ENCODE data around the gene HOXB3.
A peak's percentile ranks its signal among the peaks of the same experiment; 100 is the strongest.

HOXB3 gene

GRCh38 chr17:48624544-48625494, 34.8 kb upstream of the HOXB3 start:
- H3K4me3 ChIP-seq (ENCODE audit: low read depth, low read length), result peak overlapping the region; percentile 78
- CTCF ChIA-PET, result interaction anchor here (0.5 to 5.0 kb wide), 12 partner anchors 11 to 598 kb away, joined by 3 to 37 read pairs (median 4); partner anchors contain the start of gene NFE2L1
- H3K27ac ChIP-seq (ENCODE audit: extremely low read depth, low read depth, low read length), result peak overlapping the region; percentile 100
- no peaks in the 10 kb centered on the region for H3K9me3 ChIP-seq (ENCODE audit: control insufficient read depth, insufficient read depth, low read depth, low read length)
- H3K4me1 ChIP-seq (ENCODE audit: control insufficient read depth, insufficient read depth, low read length), result peaks cover 25% of the 10 kb centered on the region
- POLR2A ChIA-PET, result interaction anchor here (0.7 to 4.5 kb wide), 10 partner anchors 12 to 654 kb away, joined by 3 to 38 read pairs (median 8); partner anchors contain the start of genes CDK5RAP3 and NFE2L1
- H3K36me3 ChIP-seq (ENCODE audit: control insufficient read depth in 2 of 2, insufficient read depth in 1 of 2, low read length in 2 of 2), result peaks cover 0 to 26% of the 10 kb centered on the region in 2 experiments; a peak in 1 of 3 replicates
- TF ChIP-seq ZNF596 (tag by site-specific recombination; IDR thresholded peaks at IDR 0.05) (0 out of 2 replicates have a peak, but pooled peaks have one; percentile 7), ZNF302 (tag by site-specific recombination; IDR thresholded peaks at IDR 0.05; ENCODE audit: low read depth) (no peak), ZNF488 (tag by site-specific recombination; IDR thresholded peaks at IDR 0.05) (no peak), OSR2 (tag by site-specific recombination; IDR thresholded peaks at IDR 0.05) (peak; percentile 77), ZNF148 (tag by site-specific recombination; IDR thresholded peaks at IDR 0.05; ENCODE audit: borderline replicate concordance) (no peak), HIC1 (tag by site-specific recombination; IDR thresholded peaks at IDR 0.05) (no peak), PRDM1 (tag by site-specific recombination; IDR thresholded peaks at IDR 0.05) (no peak), ZNF335 (tag by site-specific recombination; conservative IDR thresholded peaks at IDR 0.05) (no peak; the same call in 1 of the 2 replicates), ZNF214 (tag by site-specific recombination; IDR thresholded peaks at IDR 0.05; ENCODE audit: borderline replicate concordance) (no peak), ZNF112 (tag by site-specific recombination; IDR thresholded peaks at IDR 0.05) (no peak), KLF7 (tag by site-specific recombination; IDR thresholded peaks at IDR 0.05; ENCODE audit: borderline replicate concordance) (no peak), YY1 (tag by site-specific recombination; IDR thresholded peaks at IDR 0.05) (peak; percentile 19; the same call in 1 of the 2 replicates), ZNF366 (tag by site-specific recombination; conservative IDR thresholded peaks at IDR 0.05) (no peak), ZNF324 (tag by site-specific recombination; IDR thresholded peaks at IDR 0.05) (no peak), ZNF433 (tag by site-specific recombination; IDR thresholded peaks at IDR 0.05; ENCODE audit: low read depth) (no peak), ZNF792 (tag by site-specific recombination; IDR thresholded peaks at IDR 0.05) (no peak), ZBTB48 (tag by site-specific recombination; IDR thresholded peaks at IDR 0.05) (0 out of 2 replicates have a peak, but pooled peaks have one; percentile 17), GLIS2 (tag by site-specific recombination; IDR thresholded peaks at IDR 0.05) (peak; percentile 82), TSHZ1 (tag by site-specific recombination; IDR thresholded peaks at IDR 0.05; ENCODE audit: borderline replicate concordance) (no peak), PATZ1 (tag by site-specific recombination; IDR thresholded peaks at IDR 0.05) (peak; percentile 57), ZNF837 (tag by site-specific recombination; IDR thresholded peaks at IDR 0.05) (0 out of 2 replicates have a peak, but pooled peaks have one; percentile 39), ZNF133 (tag by site-specific recombination; IDR thresholded peaks at IDR 0.05) (no peak), PBX3 (CRISPR knock-in tag; IDR thresholded peaks at IDR 0.05) (no peak)

Measured in HEK293 (cell line).